HepG2 (cell line): ENCODE results near the gene SLIT1. TPM values are rescaled to one million over a fixed set of nuclear protein-coding genes. Genes with fewer than 3 reads are reported as not detected.

Experiments
- HNF4A ChIP-seq: sonication (generic); formaldehyde crosslinking; IDR thresholded peaks from 2 replicates; pipeline ENCODE4 v1.4.0; 2020; ENCODE audit warnings: missing genetic modification reagents
- IRF2 ChIP-seq: IDR thresholded peaks from 2 replicates; pipeline ENCODE4 v1.6.1; 2018; ENCODE audit warnings: missing genetic modification reagents, missing compliant biosample characterization
- KMT2A ChIP-seq: sonication (generic); formaldehyde crosslinking; IDR thresholded peaks from 2 replicates; pipeline ENCODE4 v1.4.0; 2020; ENCODE audit warnings: missing genetic modification reagents
- RELA ChIP-seq: sonication (generic); formaldehyde crosslinking; IDR thresholded peaks from 2 replicates; pipeline ENCODE4 v1.4.0; 2020; ENCODE audit warnings: missing genetic modification reagents
- SALL1 ChIP-seq: sonication (generic); formaldehyde crosslinking; IDR thresholded peaks from 2 replicates; pipeline ENCODE4 v1.8.0; 2022; ENCODE audit warnings: mild to moderate bottlenecking, missing genetic modification reagents
- SRF ChIP-seq: IDR thresholded peaks from 2 replicates; pipeline ENCODE4 v1.6.1; 2011; ENCODE audit warnings: mild to moderate bottlenecking, low read depth, low read length, moderate library complexity
- TEAD2 ChIP-seq: sonication (generic); formaldehyde crosslinking; IDR thresholded peaks from 2 replicates; pipeline ENCODE4 v1.9.0; 2021; ENCODE audit warnings: missing genetic modification reagents
- ZNF207 ChIP-seq: fragments of 450-650 bp; IDR thresholded peaks from 2 replicates; pipeline ENCODE4 v1.6.1; 2016; ENCODE audit warnings: antibody characterized with exemption, borderline replicate concordance
- ZNF280B ChIP-seq: sonication (generic); formaldehyde crosslinking; IDR thresholded peaks from 2 replicates; pipeline ENCODE4 v1.5.0; 2020; ENCODE audit warnings: missing genetic modification reagents, mild to moderate bottlenecking, borderline replicate concordance
- ZNF598 ChIP-seq: sonication (generic); formaldehyde crosslinking; IDR thresholded peaks from 2 replicates; pipeline ENCODE4 v1.5.1; 2020; ENCODE audit warnings: mild to moderate bottlenecking, missing genetic modification reagents, borderline replicate concordance
- ZNF724P ChIP-seq: sonication (generic); formaldehyde crosslinking; IDR thresholded peaks from 2 replicates; pipeline ENCODE4 v1.8.0; 2022; ENCODE audit warnings: missing genetic modification reagents, borderline replicate concordance
- ZNF746 ChIP-seq: sonication (generic); formaldehyde crosslinking; IDR thresholded peaks from 2 replicates; pipeline ENCODE4 v1.8.0; 2022; ENCODE audit warnings: mild to moderate bottlenecking, missing genetic modification reagents
- polyA plus RNA-seq, 8 experiments: library from polyadenylated mRNA; depleted of rRNA in 3 of 8; stranded (reverse) in 7 of 8; unstranded in 1 of 8; fragments of >200 nt; fragmentation: Illumina TruSeq in 4 of 8; extraction: Trizol in 4 of 8; gene quantifications; 2 replicates each; pipeline versions ENCODE4 v1.2.1 to v1.2.3, GENCODE V29; 2011 to 2016; ENCODE audit warnings: low read depth in 4 of 8, missing spikeins in 1 of 8, mixed read lengths in 1 of 8; ENCODE audit not compliant: insufficient read depth in 1 of 8
- total RNA-seq, 5 experiments: library from RNA; depleted of rRNA; stranded (reverse); fragments of >200 nt; fragmentation: Illumina TruSeq; extraction: Trizol; gene quantifications; 2 replicates each; pipeline ENCODE4 v1.2.3, GENCODE V29; 2016; ENCODE audit warnings: low read depth in 1 of 5

Gene SLIT1
- total and polyA plus RNA-seq, 2 of the 13 experiments (the other 11 are each of a cell fraction or from before 2014, with no cell fraction given), result 0.09 to 0.33 TPM

GRCh38 chr10:97081621-97082235 is 104.0 kb downstream of the SLIT1 start (continued):
- no peak for TF ChIP-seq ZNF207
- TF ChIP-seq SALL1 (CRISPR knock-in tag), result peak; percentile 96
- peak; percentile 77 for TF ChIP-seq ZNF746 (CRISPR knock-in tag)
- TF ChIP-seq HNF4A, result no peak
- TF ChIP-seq ZNF724P (CRISPR knock-in tag), result peak; percentile 63; the same call in 1 of the 2 replicates
- TF ChIP-seq TEAD2 (CRISPR knock-in tag), result peak; percentile 95; the same call in 1 of the 2 replicates
- TF ChIP-seq ZNF280B (CRISPR knock-in tag), result peak; percentile 76; the same call in 1 of the 2 replicates
- TF ChIP-seq RELA (CRISPR knock-in tag), result 0 out of 2 replicates have a peak, but pooled peaks have one; percentile 66
- TF ChIP-seq SRF, result no peak
- TF ChIP-seq ZNF598 (CRISPR knock-in tag), result peak; percentile 76; the same call in 1 of the 2 replicates
- peak; percentile 78 for TF ChIP-seq IRF2 (CRISPR knock-in tag)
- TF ChIP-seq KMT2A, result 0 out of 2 replicates have a peak, but pooled peaks have one; percentile 62
